H1 (cell line): Measurements from ENCODE around the gene TCF25. TPM values are rescaled to one million over a fixed set of nuclear protein-coding genes. Genes with fewer than 3 reads are reported as not detected.

Experiments used
- CTCF ChIA-PET: fragments of 300-600 bp; sonication (Branson Sonifier 250); formaldehyde crosslinking; loops from one replicate; lab custom pipeline; 2021; ENCODE audit not compliant: partially characterized antibody; lab: Charles Lee
- POLR2A ChIA-PET: fragments of 300-600 bp; sonication (Branson Sonifier 250); formaldehyde crosslinking; loops from one replicate; lab custom pipeline; 2021; ENCODE audit warnings: inconsistent platforms; ENCODE audit not compliant: partially characterized antibody; lab: Charles Lee
- DNase-seq, 2 experiments: peaks; one replicate each; pipeline versions ENCODE4 v3.0.0 to v3.0.0-alpha.2; 2010 to 2022; ENCODE audit warnings: low spot score in 2 of 2, low read depth in 1 of 2, mixed read lengths in 1 of 2
- FAIRE-seq: peaks from 2 replicates; lab custom pipeline; 2011; peaks lifted over from hg19 to GRCh38; lab: Jason Lieb, UNC
- H2AFZ ChIP-seq: 2 replicates; pipeline ENCODE4 v1.8.1; 2012; ENCODE audit warnings: low read length, inconsistent platforms
- H2AK5ac ChIP-seq: 2 replicates; pipeline ENCODE4 v1.6.1; 2013; ENCODE audit warnings: low read depth, low read length
- H2BK120ac ChIP-seq: replicated peaks from 2 replicates; pipeline ENCODE3; 2013; ENCODE audit warnings: low read depth, low read length, inconsistent platforms
- H2BK12ac ChIP-seq: 2 replicates; pipeline ENCODE4 v1.6.1; 2013; ENCODE audit warnings: low read depth, low read length
- H2BK15ac ChIP-seq: 2 replicates; pipeline ENCODE4 v1.6.1; 2013; ENCODE audit warnings: low read length
- H2BK20ac ChIP-seq: 2 replicates; pipeline ENCODE4 v1.6.1; 2013; ENCODE audit warnings: low read length
- H2BK5ac ChIP-seq: 2 replicates; pipeline ENCODE4 v1.6.1; 2013; ENCODE audit warnings: low read depth, low read length
- H3K14ac ChIP-seq: 2 replicates; pipeline ENCODE4 v1.6.1; 2013; ENCODE audit warnings: inconsistent platforms; ENCODE audit not compliant: insufficient read length
- H3K18ac ChIP-seq: 2 replicates; pipeline ENCODE4 v1.6.1; 2013; ENCODE audit warnings: low read length; ENCODE audit errors: extremely low read depth
- H3K23ac ChIP-seq: 2 replicates; pipeline ENCODE4 v1.6.1; 2013; ENCODE audit warnings: inconsistent platforms; ENCODE audit not compliant: insufficient read length
- H3K23me2 ChIP-seq: 2 replicates; pipeline ENCODE4 v1.6.1; 2013; ENCODE audit warnings: low read depth, low read length
- H3K27ac ChIP-seq: 2 replicates; pipeline ENCODE4 v1.6.1; 2011; ENCODE audit warnings: low read depth, low read length, inconsistent platforms
- H3K27me3 ChIP-seq, 4 experiments: replicated peaks in 1 of 4; 1 replicate in 1 of 4; 2 replicates in 3 of 4; pipeline versions ENCODE4 v1.6.1 to v1.8.1; 2011 to 2013; ENCODE audit warnings: low read length in 3 of 4, mild to moderate bottlenecking in 3 of 4, inconsistent platforms in 2 of 4, mixed read lengths in 2 of 4, moderate library complexity in 1 of 4; ENCODE audit not compliant: control insufficient read depth in 3 of 4, insufficient read depth in 3 of 4; ENCODE audit errors: extremely low read depth in 1 of 4
- H3K36me3 ChIP-seq, 4 experiments: 2 replicates each; pipeline versions ENCODE4 v1.6.1 to v1.8.1; 2011 to 2013; ENCODE audit warnings: mild to moderate bottlenecking in 4 of 4, low read length in 3 of 4, moderate library complexity in 2 of 4, control low read depth in 1 of 4, inconsistent platforms in 1 of 4; ENCODE audit not compliant: insufficient read depth in 4 of 4, control insufficient read depth in 2 of 4
- H3K4ac ChIP-seq: replicated peaks from 2 replicates; pipeline ENCODE3; 2013; ENCODE audit warnings: low read length, low read depth, mixed read lengths, inconsistent platforms; ENCODE audit not compliant: insufficient read length
- H3K4me1 ChIP-seq, 4 experiments: replicated peaks in 1 of 4; 1 replicate in 1 of 4; 2 replicates in 3 of 4; pipeline versions ENCODE4 v1.6.1 to v1.8.1; 2011 to 2013; ENCODE audit warnings: low read length in 3 of 4, inconsistent platforms in 2 of 4, mixed read lengths in 1 of 4; ENCODE audit not compliant: insufficient read depth in 4 of 4, control insufficient read depth in 3 of 4
- H3K4me2 ChIP-seq, 2 experiments: 2 replicates each; pipeline versions ENCODE4 v1.6.1 to v1.8.1; 2011 to 2013; ENCODE audit warnings: low read depth in 2 of 2, low read length in 2 of 2, control low read depth in 1 of 2, inconsistent platforms in 1 of 2, mild to moderate bottlenecking in 1 of 2; ENCODE audit not compliant: insufficient read depth in 1 of 2
- H3K4me3 ChIP-seq, 4 experiments: fragments of 200-600, 300-600 bp in 1 of 4; sonication (generic), shearing (Covaris generic), sonication (Bioruptor Twin) in 1 of 4; 2 replicates each; pipeline versions ENCODE4 v1.5.1 to v1.8.1; 2011 to 2016; ENCODE audit warnings: low read length in 4 of 4, low read depth in 3 of 4, control low read depth in 2 of 4, inconsistent platforms in 2 of 4, mild to moderate bottlenecking in 2 of 4, mixed read lengths in 1 of 4, moderate library complexity in 1 of 4; ENCODE audit not compliant: insufficient read depth in 2 of 4; ENCODE audit errors: extremely low read depth in 1 of 4
- H3K56ac ChIP-seq: replicated peaks from 2 replicates; pipeline ENCODE3; 2013; ENCODE audit warnings: low read depth, mild to moderate bottlenecking, mixed read lengths, low read length, inconsistent platforms; ENCODE audit not compliant: insufficient read length
- H3K79me1 ChIP-seq: 2 replicates; pipeline ENCODE4 v1.6.1; 2013; ENCODE audit warnings: low read depth, low read length, control low read depth
- H3K79me2 ChIP-seq, 2 experiments: 2 replicates each; pipeline versions ENCODE4 v1.6.1 to v1.8.1; 2012 to 2013; ENCODE audit warnings: low read length in 2 of 2, mild to moderate bottlenecking in 2 of 2, inconsistent platforms in 1 of 2; ENCODE audit not compliant: insufficient read depth in 2 of 2, control insufficient read depth in 1 of 2
- H3K9ac ChIP-seq, 4 experiments: replicated peaks in 1 of 4; 1 replicate in 1 of 4; 2 replicates in 3 of 4; pipeline versions ENCODE4 v1.6.1 to v1.8.1; 2011 to 2013; ENCODE audit warnings: low read depth in 3 of 4, low read length in 3 of 4, control low read depth in 2 of 4, mild to moderate bottlenecking in 2 of 4, moderate library complexity in 2 of 4, inconsistent platforms in 1 of 4; ENCODE audit errors: extremely low read depth in 1 of 4
- H3K9me3 ChIP-seq, 2 experiments: 2 replicates each; pipeline versions ENCODE4 v1.6.1 to v1.8.1; 2012 to 2013; ENCODE audit warnings: mild to moderate bottlenecking in 2 of 2, moderate library complexity in 2 of 2, control low read depth in 1 of 2, inconsistent platforms in 1 of 2, low read depth in 1 of 2, low read length in 1 of 2, mixed read lengths in 1 of 2; ENCODE audit not compliant: insufficient read depth in 2 of 2
- H4K20me1 ChIP-seq, 2 experiments: replicated peaks in 1 of 2; 2 replicates each; pipeline versions ENCODE3 to v1.8.1; 2011 to 2013; ENCODE audit warnings: inconsistent platforms in 2 of 2, low read length in 2 of 2, mild to moderate bottlenecking in 1 of 2; ENCODE audit not compliant: insufficient read depth in 2 of 2, control insufficient read depth in 1 of 2
- H4K5ac ChIP-seq: 2 replicates; pipeline ENCODE4 v1.6.1; 2013; ENCODE audit warnings: low read length, low read depth, mixed read lengths, inconsistent platforms; ENCODE audit not compliant: insufficient read length
- H4K8ac ChIP-seq: 2 replicates; pipeline ENCODE4 v1.8.0; 2013; ENCODE audit warnings: mild to moderate bottlenecking, moderate library complexity, low read length, inconsistent platforms; ENCODE audit not compliant: insufficient read depth; ENCODE audit errors: extremely low read depth
- H4K91ac ChIP-seq: replicated peaks from 2 replicates; pipeline ENCODE3; 2013; ENCODE audit warnings: low read length, mixed read lengths, inconsistent platforms; ENCODE audit not compliant: insufficient read length
- E2F6 ChIP-seq: IDR thresholded peaks from 2 replicates; pipeline ENCODE4 v1.6.1; 2012; ENCODE audit warnings: inconsistent platforms
- ZNF274 ChIP-seq: IDR thresholded peaks from 2 replicates; pipeline ENCODE4 v1.7.0; 2012; ENCODE audit warnings: low read length, borderline replicate concordance; ENCODE audit errors: extremely low read depth
- WGBS, 2 experiments: shearing (Covaris generic) in 1 of 2; methylation state at CpG; one replicate each; pipeline versions ENCODE4 v1.1.6 to v1.1.7; 2013 to 2015; ENCODE audit warnings: low lambda C conversion rate in 2 of 2, mixed read lengths in 2 of 2, inconsistent platforms in 1 of 2, low coverage in 1 of 2, missing lambda C conversion rate in 1 of 2; ENCODE audit not compliant: insufficient replicate concordance in 2 of 2, insufficient coverage in 1 of 2, insufficient read length in 1 of 2; ENCODE audit errors: extremely low coverage in 1 of 2, missing lambda C conversion rate in 1 of 2; 5-methylcytosine and 5-hydroxymethylcytosine counted together
- polyA plus RNA-seq, 7 experiments: library from polyadenylated mRNA; depleted of rRNA in 3 of 7; stranded (reverse) in 5 of 7; unstranded in 2 of 7; fragments of >200 nt in 5 of 7; fragments of 200-250 nt in 2 of 7; gene quantifications; 1 replicate in 5 of 7; 2 replicates in 1 of 7; 4 replicates in 1 of 7; pipeline versions ENCODE4 v1.2.1 to v1.2.3, GENCODE V29; 2011 to 2013; ENCODE audit warnings: missing spikeins in 2 of 7, mixed read lengths in 2 of 7
- total RNA-seq: library from RNA; stranded (reverse); fragmentation: NEBNext Ultra II Directional; extraction: Animal tissue kit (Norgen Biotek cat#: 25700); gene quantifications from 2 replicates; pipeline ENCODE4 v1.2.1, GENCODE V29; 2021

Gene TCF25
- total and polyA plus RNA-seq, 2 of the 8 experiments (the other 6 are each of a cell fraction or from before 2014, with no cell fraction given) = 78.1 to 102 TPM

- no peak overlapping the region for H3K56ac ChIP-seq
- WGBS, 2 experiments = 74% methylated on average over 14 of the region's 14 CpGs; no CpG with 5 or more reads in 1 of the 2 experiments
- no peak overlapping the region for H3K14ac ChIP-seq
- H3K9me3 ChIP-seq = no peaks in the 10 kb centered on the region
- no peak overlapping the region for H3K27ac ChIP-seq
- H2AK5ac ChIP-seq = peak overlapping the region; percentile 11; the same call in 1 of the 2 replicates
- peak overlapping the region; percentile 55; the same call in 1 of the 2 replicates for H2BK20ac ChIP-seq
- H2BK5ac ChIP-seq = peak overlapping the region; percentile 35; the same call in 1 of the 2 replicates
- H3K4me1 ChIP-seq = peaks cover 0 to 34% (median 25%) of the 10 kb centered on the region in 4 experiments; a peak in 6 of 7 replicates
- no peaks in the 10 kb centered on the region for H3K79me2 ChIP-seq
- H2BK12ac ChIP-seq = peak overlapping the region; percentile 43; the same call in 1 of the 2 replicates
- no peak for DNase-seq
- no peak overlapping the region for H2BK120ac ChIP-seq
- H3K23me2 ChIP-seq = peaks cover 30% of the 10 kb centered on the region
- no peaks in the 10 kb centered on the region for H3K79me1 ChIP-seq
- H3K4ac ChIP-seq = no peak overlapping the region
- CTCF ChIA-PET = interaction anchor here (0.6 to 8.7 kb wide), 3 partner anchors 11 to 47 kb away, joined by 3 to 70 read pairs (median 3); no protein-coding TSS in a partner anchor
- H2BK15ac ChIP-seq = no peak overlapping the region; the same call in 1 of the 2 replicates
- TF ChIP-seq ZNF274 (no peak), E2F6 (peak; percentile 29; the same call in 1 of the 2 replicates)
- TF ChIP-seq, all 59 proteins: peak for 1
- peak overlapping the region; percentile 44 for H4K91ac ChIP-seq
- H3K4me3 ChIP-seq = peak overlapping the region in 1 of 4 experiments; percentile 95; a peak in 4 of 8 replicates
- POLR2A ChIA-PET = interaction anchor here (0.9 to 6.5 kb wide), 9 partner anchors 10 to 325 kb away, joined by 3 to 71 read pairs (median 4); partner anchors contain the start of genes TCF25 and VPS9D1
- H3K23ac ChIP-seq = no peak overlapping the region
- peak overlapping the region; percentile 86; the same call in 1 of the 2 replicates for H3K18ac ChIP-seq
- FAIRE-seq = no peak
- H3K27me3 ChIP-seq = peaks cover 0 to 19% (median 16%) of the 10 kb centered on the region in 4 experiments; a peak in 6 of 7 replicates
- no peaks in the 10 kb centered on the region for H3K36me3 ChIP-seq
- no peak overlapping the region for H3K9ac ChIP-seq
- peaks cover 5 to 8% of the 10 kb centered on the region in 2 experiments for H4K20me1 ChIP-seq
- H2AFZ ChIP-seq = no peak overlapping the region
- peak overlapping the region; percentile 82 to 96 for H3K4me2 ChIP-seq
- no peak overlapping the region for H4K5ac ChIP-seq
- H4K8ac ChIP-seq = peak overlapping the region; percentile 8; the same call in 1 of the 2 replicates
These were observed 47.8 kb downstream of the TCF25 start for GRCh38 chr16:89921131-89921701.
